GM19099 (cell line): Measurements from ENCODE around the gene SLC23A2.

Experiments
- POLR2A ChIP-seq: IDR thresholded peaks from 3 replicates; pipeline ENCODE4 v1.6.1; 2011; ENCODE audit warnings: low read depth; ENCODE audit not compliant: insufficient read length; ENCODE audit errors: extremely low read depth

SLC23A2 gene

GRCh38 chr20:4904127-4904860 is 97.0 kb downstream of the SLC23A2 start:
- TF ChIP-seq POLR2A, result no peak

- no peak for TF ChIP-seq POLR2A
Measured at GRCh38 chr20:4902788-4903187, 98.5 kb downstream of the SLC23A2 start.

GRCh38 chr20:4901031-4901818 is 100.1 kb downstream of the SLC23A2 start:
- no peak for TF ChIP-seq POLR2A

GRCh38 chr20:4898282-4899244 is 102.7 kb downstream of the SLC23A2 start:
- TF ChIP-seq POLR2A, result no peak

- TF ChIP-seq POLR2A, result no peak
Measured at GRCh38 chr20:4897600-4897999, 103.7 kb downstream of the SLC23A2 start.

- TF ChIP-seq POLR2A, result no peak
Measured at GRCh38 chr20:4896971-4897497, 104.3 kb downstream of the SLC23A2 start.

GRCh38 chr20:4896119-4896702 is 105.1 kb downstream of the SLC23A2 start:
- TF ChIP-seq POLR2A, result no peak

- no peak for TF ChIP-seq POLR2A
Measured at GRCh38 chr20:4894981-4895381, 106.3 kb downstream of the SLC23A2 start.

GRCh38 chr20:4894409-4894808 is 106.9 kb downstream of the SLC23A2 start:
- no peak for TF ChIP-seq POLR2A

- TF ChIP-seq POLR2A, result no peak
Measured at GRCh38 chr20:4893709-4894108, 107.6 kb downstream of the SLC23A2 start.

GRCh38 chr20:4891997-4892396 is 109.3 kb downstream of the SLC23A2 start:
- no peak for TF ChIP-seq POLR2A

GRCh38 chr20:4891190-4891763 is 110.0 kb downstream of the SLC23A2 start:
- TF ChIP-seq POLR2A, result no peak

- no peak for TF ChIP-seq POLR2A
Measured at GRCh38 chr20:4889446-4889845, 111.9 kb downstream of the SLC23A2 start.

GRCh38 chr20:4887586-4887985 is 113.7 kb downstream of the SLC23A2 start:
- TF ChIP-seq POLR2A, result no peak
